ENCODE data around the gene SMIM35. TPM values are rescaled to one million over a fixed set of nuclear protein-coding genes. Genes with fewer than 3 reads are reported as not detected.

The SMIM35 gene
- total and polyA plus RNA-seq, 2 of the 4 experiments (the other 2 are of a cell fraction): not detected

GRCh38 chr11:117980280-117980679, 106.5 kb downstream of the SMIM35 start:
- no peak for ATAC-seq (ENCODE audit: low read depth)
- no peaks in the 10 kb centered on the region for H4K20me1 ChIP-seq (ENCODE audit: insufficient read depth, low read length)
- H3K4me2 ChIP-seq (ENCODE audit: low read depth, low read length): no peak overlapping the region
- H3K27me3 ChIP-seq (ENCODE audit: control insufficient read depth, insufficient read depth, low read length): no peaks in the 10 kb centered on the region; the same call in 1 of the 2 replicates
- no peak overlapping the region for H2AFZ ChIP-seq (replicated peaks; ENCODE audit: low read length, poor library complexity)
- H2BK20ac ChIP-seq (ENCODE audit: low read depth, low read length): no peak overlapping the region
- in situ Hi-C loops (cut with MboI; ENCODE audit: low sequenced_read_pairs) (no loop called here), dilution Hi-C loops (cut with HindIII; ENCODE audit: low sequenced_read_pairs, unreplicated experiment) (no loop called here), intact Hi-C loops (cut with micrococcal nuclease) (no loop called here)
- H2BK120ac ChIP-seq (ENCODE audit: low read depth, low read length): no peak overlapping the region
- no peak overlapping the region for H4K5ac ChIP-seq (ENCODE audit: low read depth, low read length)
- no peak overlapping the region for H3K4me3 ChIP-seq (ENCODE audit: insufficient read depth, low read depth, low read length)
- POLR2A ChIA-PET (ENCODE audit: unreplicated experiment): no interaction called here
- no peak overlapping the region for H3K14ac ChIP-seq (replicated peaks; ENCODE audit: low read depth, low read length)
- TF ChIP-seq RFX5 (IDR thresholded peaks at IDR 0.05; ENCODE audit: low read depth, low read length): no peak
- no peak for TF ChIP-seq USF2 (IDR thresholded peaks at IDR 0.05; ENCODE audit: low read depth, low read length)
- no peak for TF ChIP-seq NFE2L2 (IDR thresholded peaks at IDR 0.05; ENCODE audit: low read depth, low read length)
- no peak for TF ChIP-seq RAD21 (IDR thresholded peaks at IDR 0.05; ENCODE audit: low read length)
- TF ChIP-seq MAFK (IDR thresholded peaks at IDR 0.05; ENCODE audit: low read depth, low read length): no peak
- no peak for TF ChIP-seq CEBPB (IDR thresholded peaks at IDR 0.05; ENCODE audit: low read depth, low read length)
- no peak for TF ChIP-seq ELK1 (IDR thresholded peaks at IDR 0.05; ENCODE audit: borderline replicate concordance, low read depth, low read length)
- TF ChIP-seq MAZ (IDR thresholded peaks at IDR 0.05; ENCODE audit: borderline replicate concordance, low read depth, low read length): no peak
- no peak for TF ChIP-seq MXI1 (IDR thresholded peaks at IDR 0.05; ENCODE audit: borderline replicate concordance, low read depth, low read length)
- no peaks in the 10 kb centered on the region for H3K4me1 ChIP-seq (ENCODE audit: control insufficient read depth, insufficient read depth, low read length)
- H2BK5ac ChIP-seq (ENCODE audit: low read depth, low read length, poor library complexity, severe bottlenecking): no peak overlapping the region
- H4K8ac ChIP-seq (ENCODE audit: low read depth in 2 of 2, low read length in 2 of 2): no peak overlapping the region
- no peak overlapping the region for H3K9ac ChIP-seq (ENCODE audit: low read depth, low read length)
- no CpG with 5 or more reads among the region's 2 CpGs for WGBS, 2 experiments (ENCODE audit: extremely low coverage in 2 of 2, insufficient read length in 1 of 2)
- H3K23ac ChIP-seq (ENCODE audit: low read depth, low read length): no peak overlapping the region
- H3K4ac ChIP-seq (ENCODE audit: low read depth, low read length): no peak overlapping the region
- H3K36me3 ChIP-seq (ENCODE audit: control insufficient read depth, insufficient read depth, low read length): no peaks in the 10 kb centered on the region
- no peak for DNase-seq
- no peak overlapping the region for H2AK9ac ChIP-seq (replicated peaks; ENCODE audit: low read depth, low read length, poor library complexity)
- CTCF ChIA-PET: no interaction called here
- H3K18ac ChIP-seq (ENCODE audit: low read depth, low read length): no peak overlapping the region
- no peaks in the 10 kb centered on the region for H3K79me1 ChIP-seq (ENCODE audit: low read depth in 1 of 2, low read length in 2 of 2)
- BruUV-seq (replicated peaks): no TSS peak
- no peak overlapping the region for H2AK5ac ChIP-seq (ENCODE audit: low read depth, low read length)
- H2BK15ac ChIP-seq (ENCODE audit: low read depth, low read length): no peak overlapping the region
- H3K56ac ChIP-seq (ENCODE audit: extremely low read depth, insufficient read depth, low read length): no peak overlapping the region
- no peak overlapping the region for H3K27ac ChIP-seq (ENCODE audit: insufficient read depth, low read length)
- H3K9me3 ChIP-seq (ENCODE audit: control insufficient read depth, insufficient read depth, low read length): no peaks in the 10 kb centered on the region
- no peak overlapping the region for H4K91ac ChIP-seq (ENCODE audit: insufficient read depth, low read depth, low read length)
- H3K9me1 ChIP-seq (ENCODE audit: insufficient read depth, low read length): no peaks in the 10 kb centered on the region
